GM19035 (cell line): ENCODE data around the gene C2CD3.
A peak's percentile ranks its signal among the peaks of the same experiment; 100 is the strongest.
"Not testable (repeated sequence)": the region's sequence is repeated elsewhere in the genome, so short reads cannot be mapped to it uniquely, and the experiment has no call there.

Source experiments
- ATAC-seq: cut with Tn5 transposase; IDR thresholded peaks from one replicate; pipeline ENCODE4 v1.9.1; 2021; ENCODE audit not compliant: unreplicated experiment

The C2CD3 gene

DNA sequence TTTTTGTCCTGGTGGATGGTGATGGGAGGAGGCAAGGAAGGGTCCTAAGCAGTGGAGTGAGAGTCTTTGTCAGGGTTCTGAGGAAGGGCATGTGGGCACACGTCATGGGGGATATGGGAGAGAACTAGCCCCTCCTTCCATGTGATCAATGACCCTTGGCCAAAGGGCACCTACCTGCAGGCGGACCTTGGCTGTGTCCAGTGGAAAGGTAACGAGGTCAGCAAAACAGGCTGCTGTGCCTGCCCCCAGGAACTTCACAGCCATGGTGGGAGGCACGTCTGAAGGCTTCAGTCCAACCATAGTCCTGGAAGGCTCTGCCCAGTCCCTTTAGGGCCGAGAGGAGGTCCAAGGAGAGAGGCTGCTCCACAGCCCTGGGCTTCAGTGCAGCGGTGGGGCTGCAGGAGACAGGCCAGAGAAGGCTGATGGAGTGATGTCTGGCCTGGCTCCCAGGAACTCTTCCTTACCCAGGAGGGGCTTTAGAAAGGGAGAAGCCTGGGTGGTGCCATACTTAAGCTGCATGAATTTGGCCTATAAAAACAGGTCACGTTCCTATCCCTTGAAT lies 164.0 kb downstream of the C2CD3 start:
- no peak for ATAC-seq

DNA sequence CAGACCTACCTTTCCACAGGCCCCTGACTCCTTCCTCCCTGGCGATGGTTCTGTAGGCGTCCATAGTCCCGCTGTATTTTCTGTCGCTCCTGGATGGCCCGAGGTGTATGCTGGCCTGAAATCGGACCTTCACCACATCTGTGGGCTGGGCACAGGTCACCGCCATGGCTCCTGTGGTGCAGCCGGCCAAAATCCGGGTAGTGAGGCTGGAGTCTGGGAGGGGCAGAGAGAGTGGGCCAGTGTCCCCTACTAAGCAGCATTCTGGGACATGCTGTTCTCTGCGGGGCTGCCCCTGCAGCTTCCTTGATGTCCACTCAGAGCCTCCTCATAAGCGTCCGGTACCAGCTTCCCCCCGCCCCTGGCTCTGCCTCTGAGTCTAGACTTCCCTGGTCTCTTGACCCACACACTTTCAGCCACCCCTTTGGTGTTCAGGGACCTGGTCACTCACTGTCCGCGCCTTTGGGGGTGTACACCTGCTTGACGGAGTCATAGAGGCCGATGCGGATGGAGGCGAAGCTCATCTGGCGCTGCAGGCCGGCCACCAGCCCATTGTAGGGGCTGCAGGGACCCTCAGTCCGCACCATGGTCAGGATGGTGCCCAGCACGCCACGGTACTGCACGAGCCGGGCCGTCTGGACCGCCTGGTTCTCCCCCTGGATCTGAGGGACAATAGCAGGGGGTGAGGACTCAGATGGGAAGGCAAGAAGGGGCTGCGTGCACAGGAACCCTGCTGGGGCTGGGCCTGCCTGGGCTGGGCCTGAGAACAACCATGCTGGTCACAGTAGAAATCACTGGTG lies 164.9 kb downstream of the C2CD3 start:
- no peak for ATAC-seq

DNA sequence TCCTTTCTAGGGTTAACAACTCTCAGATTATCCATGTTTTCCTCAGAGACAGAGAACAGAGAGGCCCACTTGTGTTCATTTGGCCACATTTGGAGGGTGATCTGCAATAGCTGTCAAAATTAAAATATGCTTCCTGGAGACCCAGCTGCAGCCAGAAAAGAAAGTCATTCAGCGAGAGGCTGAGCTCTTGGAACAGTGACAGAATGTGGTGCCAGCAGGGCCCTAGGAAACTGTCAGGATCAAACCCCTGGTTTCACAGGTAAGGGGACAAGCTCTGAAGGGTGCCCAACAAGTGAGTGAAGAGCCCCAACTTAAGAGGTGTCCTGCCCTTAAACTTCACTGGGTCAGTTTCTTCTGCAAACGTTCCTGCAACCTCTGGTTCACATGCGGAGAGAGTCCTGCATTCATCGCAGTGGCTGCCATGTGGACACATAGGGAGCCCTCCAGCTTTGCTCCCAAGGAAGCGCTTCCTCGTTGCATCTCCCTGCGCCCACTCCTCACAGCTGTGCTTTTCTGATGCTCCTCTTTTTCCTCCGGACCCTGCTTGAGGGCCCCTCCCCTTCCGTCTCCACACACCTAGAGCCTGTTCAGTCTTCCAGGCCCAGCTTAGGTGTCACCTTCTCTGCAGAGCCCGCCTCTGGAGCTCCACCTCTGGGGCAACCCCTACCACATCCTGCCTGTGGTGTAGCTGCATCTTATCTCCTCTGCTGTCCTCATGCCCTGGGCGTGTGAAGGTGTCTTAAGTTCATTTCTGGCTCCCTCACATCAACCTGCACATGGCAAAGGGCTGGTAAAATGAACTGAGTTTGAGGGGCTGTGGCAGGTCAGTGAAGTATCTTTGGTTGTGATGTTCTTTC lies 165.8 kb downstream of the C2CD3 start:
- ATAC-seq = no peak

DNA sequence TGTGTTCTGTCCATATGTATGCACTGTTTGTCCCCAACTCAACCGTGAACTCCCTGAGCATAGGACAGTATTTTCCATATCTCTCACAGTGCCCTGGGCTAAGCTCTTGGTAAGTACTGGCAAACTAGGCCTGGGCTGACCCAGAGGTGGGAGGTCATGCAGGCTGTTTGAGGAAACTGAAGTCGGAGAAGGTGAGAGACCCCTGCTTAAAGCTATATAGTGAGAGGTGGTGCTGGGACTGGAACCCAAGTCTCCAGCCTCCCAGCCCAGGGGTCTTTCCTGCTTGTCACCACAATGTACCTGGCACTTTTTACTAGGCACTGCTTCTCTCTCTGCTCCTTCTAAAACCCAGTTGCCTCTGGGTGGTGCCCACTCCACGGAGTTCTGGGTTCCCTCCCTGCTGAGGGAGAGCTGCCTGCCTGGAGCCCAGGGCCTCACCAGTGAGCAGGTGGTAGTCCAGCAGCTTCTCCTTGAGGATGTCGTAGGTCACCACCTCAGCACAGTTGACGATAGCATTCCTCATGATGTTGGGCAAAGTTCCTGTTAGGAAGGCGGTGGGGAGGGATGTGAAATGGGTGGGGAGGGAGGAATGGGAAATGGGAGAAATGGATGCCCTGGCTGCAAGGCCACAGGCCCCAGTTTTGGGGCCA lies 166.6 kb downstream of the C2CD3 start:
- no peak for ATAC-seq

DNA sequence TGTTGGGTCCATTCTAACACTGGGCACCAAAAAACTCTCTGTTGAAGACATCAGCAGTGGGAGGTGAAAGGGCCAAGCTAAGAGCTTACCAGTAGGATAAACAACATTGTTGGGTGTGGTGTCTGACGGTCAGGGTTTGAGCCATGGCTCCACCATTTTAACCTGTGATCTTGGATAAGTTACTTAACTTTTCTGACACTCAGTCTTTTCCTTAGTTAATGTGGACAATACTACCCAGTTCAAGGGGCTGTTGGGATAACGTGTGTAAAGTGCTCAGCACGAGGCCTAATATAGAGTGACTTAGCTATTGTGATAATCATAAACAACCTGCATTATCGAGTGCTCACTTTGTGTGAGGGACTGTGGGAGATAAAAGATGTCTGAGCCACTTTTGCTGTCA lies 168.0 kb downstream of the C2CD3 start:
- ATAC-seq = no peak

DNA sequence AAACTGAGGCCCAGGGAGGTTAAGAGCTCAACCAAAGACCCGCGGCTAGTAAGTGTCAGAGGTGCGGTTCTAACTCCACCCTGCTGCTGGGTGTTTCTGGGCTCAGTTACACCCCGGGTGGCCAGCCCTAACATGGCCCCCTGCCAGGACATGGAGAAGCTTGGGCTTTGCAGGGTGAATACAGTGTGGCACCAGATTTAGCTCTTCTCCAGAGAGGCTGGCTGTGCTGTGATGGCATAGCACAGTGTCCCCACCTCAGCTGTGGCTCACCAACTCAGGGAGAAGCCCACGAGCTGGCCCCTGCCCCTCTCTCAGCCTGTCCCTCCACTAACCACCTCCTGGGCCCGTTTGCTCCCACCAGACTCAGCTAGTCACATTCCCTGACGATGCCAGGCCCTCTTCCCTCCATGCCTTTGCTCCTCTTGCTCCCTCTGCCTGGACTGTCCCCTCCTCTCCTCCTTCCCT lies 168.9 kb downstream of the C2CD3 start:
- ATAC-seq = no peak

DNA sequence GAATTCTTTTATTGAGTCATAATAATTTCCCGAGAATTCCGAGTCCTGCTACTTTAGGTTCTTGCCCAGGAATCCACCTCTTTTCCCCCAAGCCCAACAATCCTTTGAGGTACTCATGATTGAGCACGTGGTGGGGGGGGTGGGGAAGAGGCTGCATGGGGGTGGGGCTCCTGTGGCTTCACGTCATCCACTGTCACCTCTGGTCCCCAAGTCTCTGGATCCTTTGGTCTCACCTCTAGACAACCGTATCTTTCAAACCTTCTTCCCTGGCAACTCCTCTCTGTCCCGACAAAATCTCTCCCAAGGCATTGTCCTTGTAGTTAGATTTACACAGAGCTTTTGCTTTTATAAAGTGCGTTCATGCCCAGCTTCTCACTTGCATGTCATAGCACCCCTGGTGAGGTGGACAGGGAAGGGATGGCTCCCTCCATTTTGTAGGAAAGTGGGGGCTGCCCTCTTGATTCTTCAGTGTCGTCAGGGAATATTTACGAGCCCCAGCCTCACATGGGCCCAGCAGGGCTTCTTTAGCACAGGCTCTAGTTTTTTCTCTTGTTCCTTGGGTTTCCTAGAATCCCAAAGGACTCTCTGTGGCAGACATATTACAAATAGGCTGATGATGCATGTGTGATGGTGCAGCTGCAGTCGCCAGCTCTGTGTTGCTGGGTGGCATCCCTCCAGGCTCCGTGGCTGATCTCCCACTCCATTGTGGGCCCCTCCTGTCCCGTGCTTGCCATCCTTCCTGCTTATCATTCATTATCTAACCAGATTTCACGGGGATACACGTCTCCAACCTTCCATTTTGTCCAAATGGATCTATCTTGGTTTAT lies 170.3 kb downstream of the C2CD3 start:
- ATAC-seq = no peak

DNA sequence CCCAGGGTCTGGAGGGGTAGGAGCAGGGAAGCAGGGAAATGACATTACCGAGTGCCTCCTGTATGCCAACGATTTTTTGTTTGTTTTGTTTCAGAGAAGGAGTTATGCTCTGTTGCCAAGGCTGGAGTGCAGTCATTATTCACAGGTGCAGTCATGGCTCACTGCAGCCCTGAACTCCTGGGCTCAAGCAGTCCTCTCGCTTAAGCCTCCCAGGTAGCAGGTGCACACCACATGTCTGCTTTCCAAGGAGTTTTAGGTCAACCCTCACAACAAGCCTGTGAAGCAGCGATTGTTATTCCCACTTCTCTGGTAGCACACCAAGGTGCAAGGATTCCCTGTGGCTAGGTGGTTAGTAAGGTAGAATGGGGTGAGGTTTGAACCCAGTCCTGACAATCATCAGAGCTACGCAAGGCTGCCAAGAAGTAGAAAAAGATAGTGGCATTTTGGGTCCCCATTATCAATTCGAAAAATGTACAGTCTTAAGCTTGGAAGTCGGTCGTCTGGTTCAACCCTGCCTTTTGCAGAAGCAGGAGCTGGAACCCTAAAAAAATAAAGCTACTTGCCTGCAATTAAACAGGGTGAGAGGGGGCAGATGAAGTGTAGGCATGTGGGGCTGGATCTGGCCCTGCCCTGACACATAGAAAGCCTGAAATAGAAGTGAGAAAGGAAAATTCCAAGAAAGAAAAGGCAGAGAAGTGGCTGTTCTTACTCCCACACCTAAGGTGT lies 171.1 kb downstream of the C2CD3 start:
- no peak for ATAC-seq

DNA sequence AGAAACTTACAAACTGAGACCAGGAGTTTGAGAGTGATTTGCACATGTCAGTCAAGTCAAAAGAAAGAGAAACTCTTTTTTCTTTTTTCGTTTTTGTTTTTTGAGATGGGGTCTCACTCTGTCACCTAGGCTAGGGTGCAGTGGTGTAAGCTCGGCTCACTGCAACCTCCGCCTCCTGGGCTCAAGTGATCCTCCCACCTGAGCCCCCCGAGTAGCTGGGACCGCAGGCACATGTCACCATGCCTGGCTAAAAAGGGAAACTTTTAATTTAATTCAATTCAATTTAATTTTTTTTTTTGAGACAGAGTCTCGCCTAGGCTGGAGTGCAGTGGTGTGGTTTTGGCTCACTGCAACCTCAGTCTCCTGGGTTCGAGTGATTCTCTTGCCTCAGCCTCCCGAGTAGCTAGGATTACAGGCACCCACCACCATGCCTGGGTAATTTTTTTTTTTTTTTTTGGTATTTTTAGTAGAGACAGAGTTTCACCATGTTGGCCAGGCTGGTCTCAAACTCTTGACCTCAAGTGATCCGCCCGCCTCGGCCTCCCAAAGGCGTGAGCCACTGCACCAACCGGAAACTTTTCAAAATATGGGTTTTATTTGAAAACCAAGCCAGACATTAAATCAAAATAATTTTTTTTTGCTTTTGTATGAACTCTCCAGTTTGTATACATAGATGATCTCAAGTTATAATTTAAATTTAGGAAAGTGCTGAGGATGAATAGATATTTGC lies 171.8 kb downstream of the C2CD3 start:
- ATAC-seq = no peak

DNA sequence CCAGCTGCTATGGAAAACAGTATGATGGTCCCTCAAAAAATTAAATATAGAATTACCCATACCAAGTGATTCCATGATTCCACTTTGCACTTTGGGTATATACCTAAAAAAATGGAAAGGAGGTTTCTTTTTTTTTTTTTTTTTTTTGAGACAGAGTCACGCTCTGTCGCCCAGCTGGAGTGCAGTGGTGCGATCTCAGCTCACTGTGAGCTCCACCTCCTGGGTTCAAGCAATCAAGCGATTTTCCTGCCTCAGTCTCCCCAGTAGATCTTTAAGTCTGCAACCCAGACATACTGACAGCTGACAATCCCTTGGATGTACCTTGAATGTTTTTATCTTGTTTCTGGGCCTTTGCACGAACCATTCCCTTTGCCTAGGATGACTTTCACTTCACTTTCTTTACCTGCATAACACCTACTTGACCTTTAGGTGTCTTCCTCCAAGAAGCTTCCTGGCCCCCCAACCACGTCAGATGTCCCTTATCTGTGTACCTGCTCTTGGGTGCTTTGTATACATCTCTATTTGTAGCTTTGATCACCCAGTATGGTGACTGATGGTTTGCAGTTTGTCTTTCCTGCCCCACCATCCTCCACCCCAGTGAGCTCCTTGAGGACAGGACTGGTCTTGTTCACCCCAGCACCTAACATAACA lies 173.6 kb downstream of the C2CD3 start:
- ATAC-seq = no peak

DNA sequence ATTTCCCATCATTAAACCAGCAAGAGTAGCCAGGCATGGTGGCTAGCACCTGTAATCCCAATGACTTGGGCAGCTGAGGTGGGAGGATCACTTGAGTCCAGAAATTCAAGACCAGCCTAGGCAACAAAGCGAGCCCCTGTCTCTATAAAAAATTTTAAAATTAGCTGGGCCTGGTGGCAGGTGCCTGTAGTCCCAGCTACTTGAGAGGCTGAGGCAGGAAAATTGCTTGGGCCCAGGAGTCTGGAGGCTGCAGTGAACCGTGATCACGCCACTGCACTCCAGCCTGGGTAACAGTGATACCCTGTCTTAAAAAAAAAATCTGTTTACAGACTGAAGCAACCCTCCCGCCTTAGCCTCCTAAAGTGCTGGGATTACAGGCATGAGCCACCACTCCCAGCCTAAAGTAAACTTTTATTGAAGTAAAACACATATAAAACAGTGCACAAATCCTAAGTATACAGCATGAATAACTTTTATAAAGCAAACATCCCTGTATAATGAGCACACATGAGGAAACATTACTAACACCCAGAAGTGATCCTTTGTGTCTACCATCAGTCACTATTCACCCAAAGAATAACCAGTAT lies 174.5 kb downstream of the C2CD3 start:
- no peak for ATAC-seq

DNA sequence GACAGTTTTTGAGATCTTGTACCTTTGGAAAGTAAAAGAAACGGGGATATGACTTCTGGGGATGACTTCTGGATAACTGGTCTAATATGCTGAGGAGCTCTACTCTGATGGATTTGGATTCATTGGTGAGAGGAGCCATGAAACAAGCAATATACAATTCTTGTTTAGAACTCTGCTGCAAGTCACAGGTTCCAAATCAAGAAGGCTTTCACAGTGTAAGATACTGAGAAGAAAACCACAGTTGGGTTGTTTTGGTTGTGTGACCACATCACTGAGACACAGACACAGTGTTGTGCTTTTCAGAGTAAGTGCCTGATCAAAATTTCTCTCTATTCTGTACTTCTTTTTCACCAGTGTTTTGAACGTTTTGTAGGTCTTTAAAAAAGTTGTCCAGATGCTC lies 175.1 kb downstream of the C2CD3 start:
- peak; percentile 43 for ATAC-seq

DNA sequence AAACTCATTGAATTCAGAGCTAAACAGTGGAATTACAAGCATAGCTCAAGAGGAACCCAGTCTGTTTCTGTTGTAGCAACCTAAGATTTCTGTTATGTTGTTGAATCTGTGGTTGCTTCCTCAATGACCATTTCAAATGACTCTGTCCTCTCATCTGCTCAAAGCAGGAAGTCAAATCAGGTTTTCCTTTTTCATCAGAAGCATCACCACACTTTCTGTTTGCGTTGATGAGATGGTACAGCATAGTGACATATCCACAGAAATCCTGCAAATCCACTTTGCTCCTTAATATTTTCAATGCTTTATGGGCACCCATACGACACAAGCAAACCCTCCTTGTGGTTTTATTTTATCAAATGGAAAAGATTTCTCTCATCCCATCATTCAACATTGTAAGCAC lies 175.6 kb downstream of the C2CD3 start:
- ATAC-seq = peak; percentile 54

DNA sequence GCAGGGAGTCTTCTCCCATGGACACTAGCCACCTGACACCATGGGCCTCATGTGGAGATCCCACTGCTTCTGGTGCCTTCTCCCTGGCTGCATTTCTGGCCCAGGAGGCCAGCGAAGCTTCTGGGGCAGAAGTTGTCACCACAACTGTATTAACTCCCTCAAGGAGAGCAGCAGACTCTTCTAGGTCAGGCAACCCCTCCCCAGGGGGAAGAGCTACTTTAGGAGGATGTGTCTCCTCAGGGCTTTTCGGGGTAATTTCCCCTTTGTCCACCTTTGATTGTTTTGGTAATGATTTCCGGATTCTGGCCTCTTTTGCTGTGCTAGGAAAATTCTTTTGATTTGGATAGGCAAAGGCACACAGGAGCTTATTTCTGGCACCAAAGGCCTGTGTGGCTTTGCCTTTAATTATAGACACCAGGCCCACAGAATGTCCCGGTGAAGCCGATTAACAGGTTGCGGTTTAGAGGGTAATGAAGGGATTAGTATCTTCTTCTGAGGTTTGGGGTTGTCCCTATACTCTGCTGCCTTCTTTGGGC lies 179.3 kb downstream of the C2CD3 start:
- no peak for ATAC-seq

DNA sequence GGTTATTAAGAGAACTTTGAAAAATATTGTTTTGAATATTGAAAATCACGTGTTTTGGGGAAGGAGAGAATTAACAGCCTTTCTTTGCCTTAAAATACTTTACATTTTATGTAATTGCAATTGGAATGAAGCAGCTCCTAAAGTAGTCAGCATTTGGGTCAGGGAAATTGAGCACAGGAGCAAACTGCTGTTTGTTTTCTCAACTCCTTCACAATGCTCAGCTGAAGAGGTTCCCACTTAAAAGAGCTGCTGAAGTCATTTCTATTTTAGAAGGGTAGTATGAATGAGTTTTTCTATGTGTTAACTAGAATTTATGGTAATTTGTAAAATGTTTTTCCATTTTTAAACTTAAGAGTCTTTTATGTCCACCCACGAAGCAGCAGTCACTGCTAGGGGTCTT lies 180.1 kb downstream of the C2CD3 start:
- ATAC-seq = no peak

DNA sequence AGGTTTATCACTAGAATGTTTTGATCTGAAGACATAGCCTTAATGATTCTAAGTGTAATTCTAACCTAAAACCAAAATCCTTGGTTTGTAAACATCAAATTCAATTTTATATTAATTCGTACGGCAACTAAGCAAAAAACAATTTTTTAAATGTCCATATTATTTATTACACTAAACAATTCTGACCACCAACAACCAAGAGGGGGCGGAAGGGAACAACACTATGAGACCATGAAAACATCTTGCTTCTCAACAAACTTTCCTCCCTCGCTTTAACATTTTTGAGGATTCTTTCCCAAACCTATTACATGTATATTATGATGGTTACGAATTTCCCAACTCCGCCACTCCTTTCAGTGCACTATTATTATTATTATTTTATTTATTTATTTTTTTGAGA lies 181.6 kb downstream of the C2CD3 start:
- no peak for ATAC-seq

DNA sequence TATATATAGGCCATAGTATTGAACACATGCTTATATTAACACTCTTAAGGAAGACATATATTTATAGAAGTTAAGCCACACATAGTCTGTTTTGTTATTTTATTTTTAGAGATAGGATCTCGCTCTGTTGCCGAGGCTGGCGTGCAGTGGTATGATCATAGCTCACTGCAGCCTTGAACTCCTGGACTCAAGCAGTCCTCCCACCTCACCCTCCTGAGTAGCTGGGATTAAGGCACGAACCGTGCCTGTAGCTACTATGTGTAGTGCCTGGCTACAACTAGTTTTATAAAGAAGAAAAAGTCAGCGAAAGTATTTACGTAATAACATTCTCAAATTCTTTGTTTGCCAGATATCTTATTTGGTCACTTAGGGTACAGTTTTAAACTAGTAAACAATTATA lies 182.6 kb downstream of the C2CD3 start:
- ATAC-seq = no peak

DNA sequence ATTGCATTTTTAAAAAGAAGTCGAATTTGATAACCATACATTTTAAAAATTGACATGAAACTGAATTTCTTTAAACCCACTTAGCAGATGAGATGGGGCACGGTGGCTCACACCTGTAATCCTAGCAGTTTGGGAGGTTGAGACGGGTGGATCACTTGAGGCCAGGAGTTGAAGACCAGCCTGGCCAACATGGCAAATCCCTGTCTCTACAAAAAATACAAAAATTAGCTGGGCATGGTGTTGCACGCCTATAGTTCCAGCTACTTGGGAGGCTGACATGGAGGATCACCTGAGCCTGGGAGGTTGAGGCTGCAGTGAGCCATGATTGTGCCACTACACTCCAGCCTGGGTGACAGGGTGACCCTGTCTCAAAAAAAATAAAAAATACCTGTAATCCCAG lies 185.1 kb downstream of the C2CD3 start:
- not testable (repeated sequence) for ATAC-seq
